Liver (tissue), 9 donors: ENCODE data around the gene SREBF1. TPM values are rescaled to one million over a fixed set of nuclear protein-coding genes. Genes with fewer than 3 reads are reported as not detected.

Experiments used
- DNase-seq: peaks from one replicate; pipeline ENCODE4 v3.0.0-alpha.2; 2017; ENCODE audit warnings: low spot score
- H3K27ac ChIP-seq, 2 donors: one replicate each; pipeline ENCODE4 v1.7.0; 2013; ENCODE audit warnings: inconsistent platforms in 2 of 2, low read length in 2 of 2, control low read depth in 1 of 2, low read depth in 1 of 2, mild to moderate bottlenecking in 1 of 2
- H3K27me3 ChIP-seq, 4 donors: one replicate each; pipeline versions ENCODE4 v1.6.1 to v1.7.0; 2013; ENCODE audit warnings: low read length in 3 of 4, inconsistent platforms in 1 of 4, mild to moderate bottlenecking in 1 of 4, moderate library complexity in 1 of 4; ENCODE audit not compliant: control insufficient read depth in 4 of 4, insufficient read depth in 4 of 4
- H3K36me3 ChIP-seq, 4 donors: one replicate each; pipeline versions ENCODE4 v1.6.1 to v1.7.0; 2013; ENCODE audit warnings: low read length in 3 of 4, mild to moderate bottlenecking in 3 of 4, low read depth in 1 of 4, moderate library complexity in 1 of 4; ENCODE audit not compliant: control insufficient read depth in 4 of 4, insufficient read depth in 3 of 4
- H3K4me1 ChIP-seq, 4 donors: one replicate each; pipeline versions ENCODE4 v1.6.1 to v1.7.0; 2013; ENCODE audit warnings: low read length in 3 of 4, mild to moderate bottlenecking in 3 of 4, moderate library complexity in 1 of 4; ENCODE audit not compliant: control insufficient read depth in 4 of 4, insufficient read depth in 4 of 4
- H3K4me3 ChIP-seq, 3 donors: one replicate each; pipeline versions ENCODE4 v1.6.1 to v1.7.0; 2013; ENCODE audit warnings: low read length in 3 of 3, control low read depth in 1 of 3, low read depth in 1 of 3, mild to moderate bottlenecking in 1 of 3
- H3K9ac ChIP-seq, 2 donors: one replicate each; pipeline ENCODE4 v1.7.0; 2013; ENCODE audit warnings: low read length in 2 of 2, mild to moderate bottlenecking in 2 of 2, moderate library complexity in 2 of 2, control low read depth in 1 of 2, low read depth in 1 of 2
- H3K9me3 ChIP-seq, 4 donors: one replicate each; pipeline versions ENCODE4 v1.6.1 to v1.7.0; 2013; ENCODE audit warnings: low read length in 3 of 4; ENCODE audit not compliant: control insufficient read depth in 4 of 4
- ATF3 ChIP-seq: IDR thresholded peaks from 2 replicates; pipeline ENCODE4 v1.6.1; 2016; ENCODE audit warnings: antibody characterized with exemption
- CTCF ChIP-seq: fragments of 150-350 bp; IDR thresholded peaks from 2 replicates; pipeline ENCODE4 v1.5.1; 2017; ENCODE audit warnings: improper control_type of control experiment, low read depth, low read length; ENCODE audit not compliant: missing input control
- EGR1 ChIP-seq, 2 donors: IDR thresholded peaks; 2 replicates each; pipeline ENCODE4 v1.6.1; 2016 to 2018; ENCODE audit warnings: antibody characterized with exemption in 2 of 2, low read depth in 2 of 2
- FOXA1 ChIP-seq: IDR thresholded peaks from 2 replicates; pipeline ENCODE4 v1.6.1; 2016; ENCODE audit warnings: antibody characterized with exemption
- FOXA2 ChIP-seq: IDR thresholded peaks from 2 replicates; pipeline ENCODE4 v1.6.1; 2016; ENCODE audit warnings: antibody characterized with exemption
- GABPA ChIP-seq, 2 donors: IDR thresholded peaks in 1 of 2; conservative IDR thresholded peaks in 1 of 2; 2 replicates each; pipeline ENCODE4 v1.6.1; 2016; ENCODE audit warnings: antibody characterized with exemption in 2 of 2, mild to moderate bottlenecking in 1 of 2, moderate library complexity in 1 of 2
- HNF4A ChIP-seq, 2 donors: conservative IDR thresholded peaks; 2 replicates each; pipeline ENCODE4 v1.6.1; 2016; ENCODE audit warnings: antibody characterized with exemption in 2 of 2, mild to moderate bottlenecking in 2 of 2
- HNF4G ChIP-seq: IDR thresholded peaks from 2 replicates; pipeline ENCODE4 v1.6.1; 2016; ENCODE audit warnings: antibody characterized with exemption
- JUND ChIP-seq, 2 donors: IDR thresholded peaks; 2 replicates each; pipeline ENCODE4 v1.6.1; 2016; ENCODE audit warnings: antibody characterized with exemption in 2 of 2
- NR2F2 ChIP-seq: IDR thresholded peaks from 2 replicates; pipeline ENCODE4 v1.6.1; 2016; ENCODE audit warnings: antibody characterized with exemption
- RAD21 ChIP-seq, 2 donors: IDR thresholded peaks; 2 replicates each; pipeline ENCODE4 v1.6.1; 2016; ENCODE audit warnings: antibody characterized with exemption in 2 of 2, mild to moderate bottlenecking in 2 of 2
- RXRA ChIP-seq, 2 donors: IDR thresholded peaks; 2 replicates each; pipeline ENCODE4 v1.6.1; 2017 to 2018; ENCODE audit warnings: antibody characterized with exemption in 2 of 2, mild to moderate bottlenecking in 1 of 2
- SP1 ChIP-seq: IDR thresholded peaks from 2 replicates; pipeline ENCODE4 v1.6.1; 2018; ENCODE audit warnings: antibody characterized with exemption, mild to moderate bottlenecking
- TAF1 ChIP-seq: conservative IDR thresholded peaks from 2 replicates; pipeline ENCODE4 v1.6.1; 2016; ENCODE audit warnings: antibody characterized with exemption, mild to moderate bottlenecking
- YY1 ChIP-seq: IDR thresholded peaks from 2 replicates; pipeline ENCODE4 v1.6.1; 2016; ENCODE audit warnings: antibody characterized with exemption, mild to moderate bottlenecking
- WGBS: extraction: QIAGEN DNeasy Blood & Tissue Kit; methylation state at CpG from one replicate; pipeline ENCODE4 v1.1.7; 2013; 5-methylcytosine and 5-hydroxymethylcytosine counted together
- polyA plus RNA-seq, 2 donors: library from polyadenylated mRNA; stranded (reverse) in 1 of 2; unstranded in 1 of 2; fragments of 200-250 nt in 1 of 2; fragments of >200 nt in 1 of 2; fragmentation: Nextera tagmentation in 1 of 2; extraction: Ambion mirVana in 1 of 2; gene quantifications; one replicate each; pipeline versions ENCODE4 v1.2.1 to v1.2.3, GENCODE V29; 2013 to 2015
- total RNA-seq, 2 donors: library from RNA; depleted of rRNA; stranded (reverse); fragments of >200 nt; gene quantifications; one replicate each; pipeline ENCODE4 v1.2.3, GENCODE V29; 2014
- TF ChIP-seq, protein P1 (sequence below): IDR thresholded peaks from 2 replicates; pipeline ENCODE4 v1.6.1; 2016; ENCODE audit warnings: antibody characterized with exemption
- TF ChIP-seq, protein P2 (sequence below): IDR thresholded peaks from 2 replicates; pipeline ENCODE4 v1.6.1; 2016; ENCODE audit warnings: antibody characterized with exemption, mild to moderate bottlenecking
- TF ChIP-seq, protein P3 (sequence below): IDR thresholded peaks from 2 replicates; pipeline ENCODE4 v1.6.1; 2016; ENCODE audit warnings: antibody characterized with exemption
- donor health status: healthy.
- donor health status: healthy.
- donor health status: healthy.
- donor health status: healthy.
- donor health status: healthy.

SREBF1 gene
- total and polyA plus RNA-seq, 4 donors = 66.8 to 133 (median 101) TPM

DNA sequence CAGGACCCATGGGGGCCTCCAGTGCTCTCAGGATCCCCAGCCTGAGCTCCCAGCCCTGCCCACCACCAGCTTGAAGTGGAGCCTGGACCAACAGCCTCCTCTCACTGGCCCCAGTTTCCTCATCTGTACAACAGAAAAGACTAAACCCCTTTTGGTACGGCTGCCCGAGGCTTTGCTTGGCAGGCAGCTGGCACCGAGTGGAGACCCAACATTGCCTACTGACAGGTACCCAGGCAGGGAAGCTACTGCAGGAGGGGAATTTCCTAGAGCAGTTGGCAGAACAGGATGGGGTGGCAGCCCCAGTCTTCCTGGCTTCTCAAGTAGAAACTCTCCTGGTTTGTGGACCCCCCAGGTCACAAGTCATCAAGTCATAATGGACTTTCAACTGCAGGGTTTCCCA, 14.2 kb downstream of the SREBF1 start:
- TF ChIP-seq, protein P1, sequence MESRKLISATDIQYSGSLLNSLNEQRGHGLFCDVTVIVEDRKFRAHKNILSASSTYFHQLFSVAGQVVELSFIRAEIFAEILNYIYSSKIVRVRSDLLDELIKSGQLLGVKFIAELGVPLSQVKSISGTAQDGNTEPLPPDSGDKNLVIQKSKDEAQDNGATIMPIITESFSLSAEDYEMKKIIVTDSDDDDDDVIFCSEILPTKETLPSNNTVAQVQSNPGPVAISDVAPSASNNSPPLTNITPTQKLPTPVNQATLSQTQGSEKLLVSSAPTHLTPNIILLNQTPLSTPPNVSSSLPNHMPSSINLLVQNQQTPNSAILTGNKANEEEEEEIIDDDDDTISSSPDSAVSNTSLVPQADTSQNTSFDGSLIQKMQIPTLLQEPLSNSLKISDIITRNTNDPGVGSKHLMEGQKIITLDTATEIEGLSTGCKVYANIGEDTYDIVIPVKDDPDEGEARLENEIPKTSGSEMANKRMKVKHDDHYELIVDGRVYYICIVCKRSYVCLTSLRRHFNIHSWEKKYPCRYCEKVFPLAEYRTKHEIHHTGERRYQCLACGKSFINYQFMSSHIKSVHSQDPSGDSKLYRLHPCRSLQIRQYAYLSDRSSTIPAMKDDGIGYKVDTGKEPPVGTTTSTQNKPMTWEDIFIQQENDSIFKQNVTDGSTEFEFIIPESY = no peak
- TF ChIP-seq, protein P2, sequence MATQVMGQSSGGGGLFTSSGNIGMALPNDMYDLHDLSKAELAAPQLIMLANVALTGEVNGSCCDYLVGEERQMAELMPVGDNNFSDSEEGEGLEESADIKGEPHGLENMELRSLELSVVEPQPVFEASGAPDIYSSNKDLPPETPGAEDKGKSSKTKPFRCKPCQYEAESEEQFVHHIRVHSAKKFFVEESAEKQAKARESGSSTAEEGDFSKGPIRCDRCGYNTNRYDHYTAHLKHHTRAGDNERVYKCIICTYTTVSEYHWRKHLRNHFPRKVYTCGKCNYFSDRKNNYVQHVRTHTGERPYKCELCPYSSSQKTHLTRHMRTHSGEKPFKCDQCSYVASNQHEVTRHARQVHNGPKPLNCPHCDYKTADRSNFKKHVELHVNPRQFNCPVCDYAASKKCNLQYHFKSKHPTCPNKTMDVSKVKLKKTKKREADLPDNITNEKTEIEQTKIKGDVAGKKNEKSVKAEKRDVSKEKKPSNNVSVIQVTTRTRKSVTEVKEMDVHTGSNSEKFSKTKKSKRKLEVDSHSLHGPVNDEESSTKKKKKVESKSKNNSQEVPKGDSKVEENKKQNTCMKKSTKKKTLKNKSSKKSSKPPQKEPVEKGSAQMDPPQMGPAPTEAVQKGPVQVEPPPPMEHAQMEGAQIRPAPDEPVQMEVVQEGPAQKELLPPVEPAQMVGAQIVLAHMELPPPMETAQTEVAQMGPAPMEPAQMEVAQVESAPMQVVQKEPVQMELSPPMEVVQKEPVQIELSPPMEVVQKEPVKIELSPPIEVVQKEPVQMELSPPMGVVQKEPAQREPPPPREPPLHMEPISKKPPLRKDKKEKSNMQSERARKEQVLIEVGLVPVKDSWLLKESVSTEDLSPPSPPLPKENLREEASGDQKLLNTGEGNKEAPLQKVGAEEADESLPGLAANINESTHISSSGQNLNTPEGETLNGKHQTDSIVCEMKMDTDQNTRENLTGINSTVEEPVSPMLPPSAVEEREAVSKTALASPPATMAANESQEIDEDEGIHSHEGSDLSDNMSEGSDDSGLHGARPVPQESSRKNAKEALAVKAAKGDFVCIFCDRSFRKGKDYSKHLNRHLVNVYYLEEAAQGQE = peak; percentile 7
- Histone ChIP-seq H3K36me3 (peaks cover 2 to 10% (median 6%) of the 10 kb centered on the region in 4 donors), H3K4me1 (peaks cover 34 to 93% (median 67%) of the 10 kb centered on the region in 4 donors), H3K9me3 (no peaks in the 10 kb centered on the region), H3K27ac (peak overlapping the region; percentile 72 to 81), H3K9ac (peak overlapping the region; percentile 76 to 84), H3K27me3 (no peaks in the 10 kb centered on the region), H3K4me3 (peak overlapping the region; percentile 62 to 85 (median 77))
- DNase-seq = no peak
- WGBS = 22% methylated on average over 3 of the region's 3 CpGs

GRCh38 chr17:17822189-17822588, 14.6 kb downstream of the SREBF1 start:
- Histone ChIP-seq H3K27me3 (no peaks in the 10 kb centered on the region), H3K27ac (peak overlapping the region; percentile 72 to 81), H3K4me3 (peak overlapping the region; percentile 62 to 85 (median 77)), H3K9me3 (no peaks in the 10 kb centered on the region), H3K9ac (peak overlapping the region; percentile 76 to 84), H3K36me3 (peaks cover 4 to 14% (median 9%) of the 10 kb centered on the region in 4 donors), H3K4me1 (peaks cover 31 to 93% (median 66%) of the 10 kb centered on the region in 4 donors)
- TF ChIP-seq HNF4A (conservative IDR thresholded peaks at IDR 0.05) (peak in 1 of 2 donors; percentile 46), FOXA2 (no peak), TAF1 (no peak), HNF4G (no peak), RXRA (IDR thresholded peaks at IDR 0.05) (peak; percentile 19 to 66), GABPA (IDR thresholded peaks at IDR 0.05 in 1 of 2, conservative IDR thresholded peaks at IDR 0.05 in 1 of 2) (no peak), YY1 (peak; percentile 50), ATF3 (no peak), FOXA1 (no peak), NR2F2 (no peak), RAD21 (IDR thresholded peaks at IDR 0.05) (peak; percentile 6 to 40), EGR1 (IDR thresholded peaks at IDR 0.05; ENCODE audit: low read depth in 2 of 2) (no peak), SP1 (peak; percentile 29), CTCF (no peak), JUND (IDR thresholded peaks at IDR 0.05) (no peak)
- TF ChIP-seq, protein P3, sequence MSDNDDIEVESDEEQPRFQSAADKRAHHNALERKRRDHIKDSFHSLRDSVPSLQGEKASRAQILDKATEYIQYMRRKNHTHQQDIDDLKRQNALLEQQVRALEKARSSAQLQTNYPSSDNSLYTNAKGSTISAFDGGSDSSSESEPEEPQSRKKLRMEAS = peak; percentile 47
- TF ChIP-seq, protein P2 = peak; percentile 21
- TF ChIP-seq, protein P1 = no peak
- 24% methylated on average over 1 of the region's 1 CpG for WGBS
- DNase-seq = no peak
